GM20431 (cell line): ENCODE results near the gene RECK.

Source experiments
- in situ Hi-C: fragments of 300-500 bp; cut with MseI, MboI; formaldehyde crosslinking; loops from one replicate; pipeline ENCODE4 v1.15.0; 2020; ENCODE audit warnings: low sequenced_read_pairs; ENCODE audit not compliant: unreplicated experiment

The RECK gene

GRCh38 chr9:36134761-36135505 lies 98.2 kb downstream of the RECK start:
- in situ Hi-C loops: no loop called here

- in situ Hi-C loops: no loop called here
These were observed 99.1 kb downstream of the RECK start for GRCh38 chr9:36135741-36136271.

DNA sequence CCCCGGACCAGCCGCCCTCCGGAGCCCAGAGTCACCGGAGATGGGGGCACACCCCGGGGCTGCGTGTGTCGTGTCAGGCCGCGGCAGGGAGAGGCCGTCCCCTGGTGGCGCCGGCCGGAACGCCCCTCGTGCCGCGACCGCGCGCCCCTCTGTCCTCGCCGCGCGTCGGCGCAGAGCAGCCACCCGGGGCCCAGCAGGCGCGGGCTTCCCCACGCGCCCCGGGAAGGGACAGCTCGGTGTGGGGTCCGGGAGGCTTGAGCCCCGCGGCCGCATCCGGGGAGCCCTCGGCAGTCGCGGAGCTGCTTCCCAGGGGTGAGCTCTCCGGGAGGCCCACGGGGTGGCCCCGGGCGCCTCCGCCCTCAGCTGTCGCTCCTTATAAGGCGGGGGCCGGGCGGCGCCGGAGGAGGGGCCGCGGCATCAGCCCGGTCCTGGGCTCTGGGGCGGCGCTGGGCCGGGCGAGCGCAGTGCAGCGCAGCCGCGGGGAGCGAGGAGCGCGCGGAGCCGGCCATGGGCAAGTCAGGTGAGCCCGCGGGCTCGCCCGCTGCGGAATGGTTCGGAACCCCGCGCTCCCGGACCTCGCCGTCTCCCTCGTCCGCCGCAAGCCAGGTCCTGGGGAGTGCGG lies 99.7 kb downstream of the RECK start, which contains the start of gene GLIPR2:
Gene GLIPR2, plus strand, starts transcription at position 462 of the 622 bp plus-strand sequence. Its CDS starts 46 bp downstream, at position 508.
- in situ Hi-C loops: no loop called here

- in situ Hi-C loops: no loop called here
These were observed 100.2 kb downstream of the RECK start for GRCh38 chr9:36136894-36137391.

DNA sequence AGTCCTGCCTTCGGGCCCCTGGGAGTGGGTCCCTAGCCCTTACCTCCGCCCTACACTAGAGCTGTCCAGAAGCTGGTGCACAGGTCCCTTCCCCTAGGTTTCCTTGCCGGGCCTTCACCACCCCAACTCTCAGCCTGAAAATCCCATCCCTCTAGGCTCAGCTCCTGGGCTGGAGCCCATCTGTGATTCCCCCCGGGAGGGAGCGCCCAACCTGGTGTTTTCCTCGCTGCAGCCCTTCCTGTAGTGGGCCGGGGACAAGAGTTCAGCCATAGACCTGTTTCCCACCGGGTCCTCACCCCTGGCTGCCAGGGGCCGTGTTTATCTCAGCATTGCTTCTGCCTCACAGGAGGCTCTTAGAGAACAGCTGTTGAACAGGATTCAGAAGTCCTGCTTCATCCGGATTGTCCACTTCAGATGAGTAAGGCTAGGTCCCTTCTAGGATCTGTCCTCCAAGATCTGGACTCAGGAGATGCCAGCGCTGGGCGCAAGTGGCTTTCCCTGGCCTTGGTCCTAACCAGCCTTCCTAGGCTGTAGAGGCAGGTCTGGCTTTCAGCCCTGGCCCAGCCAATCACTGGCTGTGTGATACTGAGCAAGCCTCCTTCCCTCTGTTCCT lies 100.8 kb downstream of the RECK start:
- in situ Hi-C loops: no loop called here

GRCh38 chr9:36138496-36138895 lies 101.8 kb downstream of the RECK start:
- in situ Hi-C loops: no loop called here

GRCh38 chr9:36138901-36139300 lies 102.2 kb downstream of the RECK start:
- in situ Hi-C loops: no loop called here

DNA sequence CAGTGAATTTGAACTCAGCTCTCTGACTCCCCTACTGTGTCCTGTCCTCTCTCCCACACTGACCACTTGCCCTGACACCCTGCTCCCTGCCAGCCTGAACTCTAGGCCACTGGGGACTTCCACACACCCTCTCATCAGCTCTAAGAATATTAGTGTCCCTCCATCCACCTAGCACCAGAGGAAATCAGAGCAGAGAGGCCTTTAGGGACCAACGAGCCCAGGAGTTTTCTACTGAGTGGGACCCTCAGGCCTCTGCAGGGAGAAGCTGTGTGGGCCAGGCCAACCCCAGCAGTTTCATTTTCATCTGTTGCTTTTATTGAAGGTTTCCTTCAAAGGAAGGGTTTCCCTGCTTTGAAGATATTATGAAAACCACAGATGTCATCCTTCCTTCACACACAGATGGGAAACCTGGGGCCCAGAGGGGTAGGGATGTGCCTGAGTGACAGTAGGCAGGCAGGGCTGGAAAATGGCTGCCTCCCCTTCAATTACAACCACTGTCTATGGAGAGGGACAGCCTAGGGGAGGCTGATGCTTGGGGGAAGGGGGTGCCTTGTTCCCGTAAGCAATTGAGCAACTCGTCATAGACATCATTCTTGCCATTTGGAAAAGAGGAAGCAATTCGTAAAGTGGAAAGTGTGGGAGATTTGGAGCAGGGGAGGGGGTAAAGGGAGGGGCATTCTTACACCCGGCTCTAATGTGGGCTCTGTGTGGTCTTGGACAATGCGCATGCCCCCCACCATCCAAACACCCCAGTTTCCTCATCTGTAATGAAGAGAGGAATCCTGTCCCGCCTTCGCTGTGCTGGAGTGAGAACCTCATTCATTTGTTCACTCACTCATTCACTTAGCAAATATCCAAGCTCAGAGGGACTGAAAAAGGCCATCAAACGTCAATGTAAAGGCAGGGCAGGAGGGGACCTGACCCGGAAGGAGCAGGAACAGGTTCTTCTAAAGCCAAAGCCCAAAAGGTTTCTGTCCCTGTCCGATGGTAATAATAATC lies 103.7 kb downstream of the RECK start:
- in situ Hi-C loops: no loop called here

DNA sequence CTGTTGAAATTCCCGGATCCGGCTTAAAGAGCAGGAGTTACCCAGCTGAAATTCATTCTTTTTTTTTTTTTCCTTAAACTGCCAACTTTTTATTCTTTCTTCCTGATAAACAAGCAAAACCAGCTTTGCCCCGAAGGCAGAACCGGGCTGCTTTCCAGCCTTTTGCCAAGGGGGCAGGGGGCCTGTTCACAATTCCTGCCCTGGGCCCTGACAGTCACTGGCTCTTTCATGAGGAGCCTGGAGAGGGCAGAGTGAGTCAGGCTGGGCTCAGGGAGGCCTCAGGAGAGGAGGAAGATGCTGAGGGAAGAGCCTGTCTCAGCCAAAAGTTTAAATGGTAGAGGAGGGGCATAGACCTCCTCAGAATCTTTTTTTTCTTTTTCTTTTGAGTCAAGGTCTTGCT lies 104.6 kb downstream of the RECK start:
- in situ Hi-C loops: no loop called here

DNA sequence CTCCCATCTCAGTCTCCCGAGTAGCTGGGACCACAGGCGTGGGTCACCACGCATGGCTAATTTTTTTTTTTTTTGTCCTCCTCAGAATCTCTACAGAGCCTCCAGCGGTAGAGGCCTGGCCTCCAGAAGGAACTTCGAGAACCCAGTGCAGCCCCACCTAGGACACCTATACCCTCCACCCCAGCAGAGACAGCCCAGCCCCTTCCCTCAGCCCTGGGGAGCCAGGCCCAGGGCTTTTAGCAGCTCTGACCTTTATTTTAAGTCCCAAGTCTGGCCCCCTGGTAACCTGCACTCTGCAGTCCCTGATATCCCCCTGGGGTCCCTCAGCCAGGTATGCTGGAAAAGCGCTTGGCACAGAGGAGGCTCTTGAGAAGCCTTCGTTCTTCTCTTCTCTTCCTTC lies 105.0 kb downstream of the RECK start:
- in situ Hi-C loops: no loop called here

DNA sequence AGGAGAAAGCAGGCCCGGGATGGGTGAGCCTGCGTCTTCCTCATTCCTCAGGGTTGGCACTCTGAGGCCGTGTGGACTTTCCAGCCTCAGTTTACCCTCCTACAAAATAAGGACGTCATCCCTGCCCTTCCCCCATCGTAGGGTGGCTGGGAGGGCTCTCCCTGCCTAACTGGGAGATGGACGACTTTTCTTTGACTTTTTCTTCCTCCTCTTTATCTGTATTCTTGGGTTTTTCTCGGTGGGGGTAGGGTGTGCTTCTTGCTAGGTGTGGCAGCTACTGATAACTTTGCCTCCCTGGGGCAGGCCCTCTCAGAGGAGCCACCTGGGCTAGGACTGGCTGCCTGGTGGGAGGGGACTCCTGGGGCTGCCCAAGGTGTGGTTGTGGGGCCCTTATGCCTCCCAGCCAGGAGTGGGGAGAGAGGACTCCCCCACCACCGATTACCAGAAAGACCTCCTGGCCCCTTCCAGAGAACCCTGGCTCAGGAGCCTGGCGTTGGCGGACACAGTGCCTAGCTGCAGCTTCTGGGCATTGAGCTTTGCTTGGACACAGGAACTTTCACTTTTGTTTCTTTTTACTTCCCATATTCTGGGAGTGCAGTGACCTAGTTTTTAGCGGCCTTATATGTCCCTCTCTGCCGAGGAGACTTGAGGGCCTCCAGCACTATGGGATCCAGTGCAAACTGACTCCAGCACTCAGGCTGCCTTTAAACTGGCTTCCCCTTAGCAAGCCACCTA lies 106.0 kb downstream of the RECK start:
- in situ Hi-C loops: no loop called here

- in situ Hi-C loops: no loop called here
These were observed 106.5 kb downstream of the RECK start for GRCh38 chr9:36143245-36143641.

- in situ Hi-C loops: no loop called here
These were observed 107.9 kb downstream of the RECK start for GRCh38 chr9:36144309-36145232.

GRCh38 chr9:36145970-36146369 lies 109.3 kb downstream of the RECK start:
- in situ Hi-C loops: no loop called here

DNA sequence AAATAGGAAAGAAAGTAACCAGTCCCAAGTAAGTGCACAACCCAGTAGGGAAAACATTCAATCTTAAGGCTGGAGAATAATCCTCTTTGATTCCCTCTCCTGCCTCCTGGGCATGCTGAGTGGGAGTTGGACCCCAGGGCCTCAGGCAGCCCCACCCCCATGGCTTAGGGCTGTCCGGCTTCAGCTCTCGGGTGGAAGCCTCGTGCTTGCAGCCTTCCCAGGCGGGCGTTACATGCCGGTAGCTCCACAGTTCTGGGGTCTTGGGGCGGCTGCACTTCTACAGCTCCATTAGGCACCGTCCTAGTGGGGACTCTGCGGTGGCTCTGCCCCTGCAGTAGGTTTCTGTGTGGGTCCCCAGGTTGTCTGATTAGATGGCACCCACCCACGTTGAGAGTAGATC lies 109.9 kb downstream of the RECK start:
- in situ Hi-C loops: no loop called here

DNA sequence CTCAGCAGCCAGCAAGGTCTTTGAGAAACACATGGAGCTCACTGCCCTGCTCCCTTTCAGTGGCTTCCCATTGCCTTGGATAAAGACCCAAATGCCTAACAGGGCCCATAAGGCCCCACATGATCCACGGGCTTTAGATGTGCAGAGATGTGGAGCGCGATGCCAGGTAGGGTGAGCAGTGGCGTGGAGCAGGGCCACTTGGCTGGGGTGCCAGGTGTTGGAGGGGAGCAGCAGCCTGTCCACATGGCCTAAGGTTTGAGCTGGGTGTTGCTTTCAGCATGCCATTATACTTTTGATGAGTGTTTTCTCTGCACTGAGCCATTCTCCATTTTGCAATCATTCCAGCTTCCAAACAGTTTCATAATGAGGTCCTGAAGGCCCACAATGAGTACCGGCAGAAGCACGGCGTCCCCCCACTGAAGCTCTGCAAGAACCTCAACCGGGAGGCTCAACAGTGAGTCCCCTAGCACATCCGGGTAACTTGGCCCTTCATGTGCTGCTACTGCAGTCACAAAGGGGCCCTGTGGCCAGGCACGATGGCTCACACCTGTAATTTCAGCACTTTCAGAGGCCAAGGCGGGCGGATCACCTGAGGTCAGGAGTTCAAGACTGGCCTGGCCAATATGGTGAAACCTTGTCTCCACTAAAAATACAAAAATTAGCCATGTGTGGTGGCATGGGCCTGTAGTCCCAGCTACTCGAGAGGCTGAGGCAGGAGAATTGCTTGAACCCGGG lies 110.9 kb downstream of the RECK start:
- in situ Hi-C loops: no loop called here

DNA sequence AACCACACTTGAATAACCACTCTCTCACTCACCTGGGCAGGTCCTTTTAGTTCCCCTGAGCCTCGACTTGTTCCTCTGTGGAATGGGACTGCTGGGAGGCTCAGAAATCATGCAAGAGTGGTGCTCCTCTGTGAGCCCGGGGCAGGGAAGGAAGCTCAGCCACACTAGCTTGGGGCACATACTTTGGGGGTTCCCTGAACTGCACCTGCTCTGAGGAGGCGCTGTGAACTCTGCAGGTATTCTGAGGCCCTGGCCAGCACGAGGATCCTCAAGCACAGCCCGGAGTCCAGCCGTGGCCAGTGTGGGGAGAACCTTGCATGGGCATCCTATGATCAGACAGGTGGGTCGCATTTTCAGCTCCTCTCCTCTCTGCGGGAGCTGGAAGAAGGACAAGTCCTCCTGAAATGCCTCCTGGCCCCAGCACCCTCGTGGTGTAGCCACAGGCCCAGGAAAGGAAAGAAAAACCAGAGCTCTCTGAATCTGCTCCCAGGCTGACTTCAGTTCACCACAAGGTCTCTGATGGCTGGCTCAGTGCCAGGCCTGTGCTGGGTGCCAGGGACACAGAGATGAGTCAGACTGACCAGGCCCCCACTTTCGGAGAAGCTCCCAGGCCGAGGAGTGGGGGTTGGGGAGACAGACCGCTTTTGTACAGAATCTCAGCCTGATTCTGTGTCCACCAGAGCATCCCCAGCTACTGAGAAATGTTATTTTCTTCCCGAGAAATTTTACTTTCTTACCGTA lies 111.8 kb downstream of the RECK start:
- in situ Hi-C loops: no loop called here
